ENCODE data around the gene CACTIN.

CACTIN gene

GRCh38 chr19:3608079-3608641 is 18.4 kb downstream of the CACTIN start:
- no peak for DNase-seq

- DNase-seq: peak; percentile 68
Observed at GRCh38 chr19:3607303-3608078, 19.1 kb downstream of the CACTIN start.

DNA sequence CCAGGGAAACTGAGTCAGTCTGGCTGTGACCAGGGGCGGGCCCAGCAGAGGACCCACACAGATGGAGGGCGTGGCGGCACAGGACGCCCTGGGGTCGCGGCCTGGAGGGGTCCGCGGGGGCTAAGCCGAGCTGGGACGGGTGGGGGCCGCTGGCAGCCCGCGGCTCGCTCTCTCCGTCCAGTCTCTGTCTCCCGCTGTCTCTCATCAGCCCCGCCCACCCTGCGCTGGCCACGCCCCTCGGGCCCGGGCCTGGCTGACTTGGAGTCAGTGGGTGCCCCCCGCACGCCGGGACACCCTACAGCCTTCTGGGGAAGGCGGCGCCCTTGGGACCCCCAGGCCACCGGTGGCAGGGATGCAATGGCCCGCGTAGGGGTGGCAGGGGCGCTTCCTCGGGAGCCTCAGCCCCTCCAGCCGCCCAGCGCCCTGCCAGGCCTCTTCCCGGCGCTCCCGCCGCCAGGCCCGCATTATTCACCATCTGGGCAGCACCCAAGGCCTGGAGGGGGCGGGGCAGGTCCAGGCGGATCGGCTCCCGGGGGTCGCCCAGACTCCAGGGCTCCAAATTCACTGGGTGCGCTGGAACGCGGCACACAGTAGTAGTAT is 19.8 kb downstream of the CACTIN start, which contains the start of gene TBXA2R:
Gene TBXA2R (minus strand): TSS at position 186 of the 600 bp plus-strand sequence. CDS start 6,241 bp downstream, outside the sequence.
- DNase-seq: peak; percentile 79

- peak; percentile 41 for DNase-seq
Observed at GRCh38 chr19:3606174-3606689, 20.4 kb downstream of the CACTIN start.

DNA sequence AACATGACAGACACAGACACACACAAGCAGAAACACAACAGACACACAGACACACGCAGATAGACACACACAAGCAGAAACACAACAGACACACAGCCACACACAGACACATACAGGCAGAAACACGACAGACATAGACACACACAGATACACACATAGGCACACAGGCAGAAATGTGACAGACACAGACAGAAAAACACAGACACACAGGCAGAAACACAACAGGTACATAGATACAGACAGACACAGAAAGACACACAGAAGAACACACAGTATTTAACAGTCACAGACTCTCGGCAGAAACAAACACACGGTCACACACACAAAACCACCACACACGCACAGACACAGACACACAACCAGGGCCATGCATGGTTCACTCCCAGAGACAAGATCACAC is 20.8 kb downstream of the CACTIN start:
- DNase-seq: no peak

DNA sequence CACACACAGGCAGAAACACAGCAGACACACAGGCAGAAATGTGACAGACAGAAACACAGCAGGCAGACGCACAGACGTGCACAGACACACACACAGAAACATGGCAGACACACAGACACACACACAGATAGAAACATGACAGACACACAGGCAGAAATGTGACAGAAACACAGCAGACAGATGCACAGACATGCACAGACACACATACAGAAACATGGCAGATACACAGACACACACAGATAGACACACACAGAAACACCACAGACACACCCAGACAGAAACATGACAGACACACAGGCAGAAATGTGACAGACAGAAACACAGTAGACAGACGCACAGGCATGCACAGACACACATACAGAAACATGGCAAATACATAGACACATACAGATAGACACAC is 21.2 kb downstream of the CACTIN start:
- no peak for DNase-seq

DNA sequence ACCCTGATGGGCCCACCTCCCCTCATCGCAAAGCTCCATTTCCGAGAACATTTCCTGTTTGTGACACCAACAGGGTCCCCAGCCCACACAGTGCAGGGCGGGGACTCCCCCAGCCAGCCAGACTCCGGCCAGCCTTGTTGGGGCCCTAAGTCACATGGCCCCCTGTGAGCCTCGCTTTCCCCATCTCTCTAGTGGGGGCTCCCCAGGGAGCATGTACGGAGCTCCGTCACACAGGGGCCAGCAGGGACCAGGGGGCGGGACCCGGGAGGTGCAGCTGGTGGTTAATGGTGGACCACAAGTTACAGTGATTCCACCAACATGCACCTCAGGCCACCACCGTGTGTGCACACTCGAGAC is 21.6 kb downstream of the CACTIN start:
- DNase-seq: peak; percentile 24

DNA sequence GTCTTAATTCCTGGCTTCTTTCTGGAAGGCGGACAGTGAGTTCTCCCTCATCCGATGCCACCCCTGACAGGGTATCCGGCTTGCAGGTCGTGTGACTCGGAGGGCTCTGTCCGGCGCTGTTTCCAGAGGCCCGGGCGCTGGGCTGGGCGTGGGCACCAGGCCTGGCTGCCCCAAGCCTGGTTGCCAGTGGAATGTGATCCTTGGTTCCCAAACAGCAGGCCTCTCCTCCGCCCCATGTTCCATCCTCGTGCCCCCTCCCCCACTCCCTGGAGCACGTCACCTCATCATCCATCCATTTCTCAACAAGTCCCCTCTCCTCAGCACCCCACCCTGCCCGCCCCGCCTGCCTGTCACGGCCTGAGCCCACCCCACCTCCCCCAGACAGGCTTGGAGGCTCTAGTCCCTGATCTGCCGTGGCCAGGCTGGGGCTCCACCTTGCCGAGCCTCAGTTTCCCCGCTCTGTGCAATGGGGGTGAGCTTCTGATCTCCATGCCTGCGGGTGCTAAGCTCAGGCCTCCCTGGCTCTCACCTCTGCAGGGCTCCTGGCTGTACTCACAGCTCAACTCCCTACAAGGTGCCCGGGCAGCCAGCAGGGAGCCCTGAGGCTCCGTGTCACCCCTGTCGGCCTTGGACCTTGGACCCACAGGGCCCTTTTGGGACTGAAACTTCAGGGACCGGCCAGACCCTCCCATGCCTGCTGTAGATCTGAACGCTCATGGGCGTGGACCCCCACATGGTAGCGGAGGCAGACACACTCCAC is 22.2 kb downstream of the CACTIN start:
- peak; percentile 18 for DNase-seq

DNA sequence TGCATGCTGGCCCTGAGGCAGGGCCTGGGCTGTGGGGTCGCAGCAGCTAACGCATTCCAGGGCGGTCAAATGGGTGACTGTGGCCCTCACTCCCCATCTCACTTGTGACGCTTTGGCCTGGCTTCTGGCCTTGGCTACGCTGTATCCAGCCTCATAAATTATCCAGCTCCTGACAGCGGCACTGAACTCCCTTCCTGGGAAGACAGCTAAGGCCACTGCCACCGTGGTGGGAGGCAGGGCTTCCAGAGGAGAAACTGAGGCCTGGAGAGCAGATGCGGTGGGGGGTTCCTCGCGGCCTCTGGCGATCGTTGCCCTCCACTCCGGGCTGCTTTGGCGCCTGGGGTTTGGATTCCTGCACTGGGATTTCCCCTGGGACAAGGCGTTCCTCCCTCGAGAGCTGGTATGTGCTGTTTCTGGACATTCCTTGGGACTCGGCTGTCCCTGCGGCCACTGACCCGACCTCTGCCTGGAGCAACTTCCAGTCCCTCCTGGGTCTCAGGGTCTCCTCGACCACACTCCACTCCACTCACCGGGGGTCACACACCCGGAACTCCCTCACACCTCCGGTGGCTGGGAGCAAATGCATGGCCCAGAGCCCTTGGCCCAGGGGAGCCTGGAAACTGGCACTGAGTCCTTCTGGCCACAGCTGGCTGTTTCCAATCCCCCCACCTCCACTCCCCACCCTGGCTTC is 23.3 kb downstream of the CACTIN start:
- DNase-seq: peak; percentile 23

DNA sequence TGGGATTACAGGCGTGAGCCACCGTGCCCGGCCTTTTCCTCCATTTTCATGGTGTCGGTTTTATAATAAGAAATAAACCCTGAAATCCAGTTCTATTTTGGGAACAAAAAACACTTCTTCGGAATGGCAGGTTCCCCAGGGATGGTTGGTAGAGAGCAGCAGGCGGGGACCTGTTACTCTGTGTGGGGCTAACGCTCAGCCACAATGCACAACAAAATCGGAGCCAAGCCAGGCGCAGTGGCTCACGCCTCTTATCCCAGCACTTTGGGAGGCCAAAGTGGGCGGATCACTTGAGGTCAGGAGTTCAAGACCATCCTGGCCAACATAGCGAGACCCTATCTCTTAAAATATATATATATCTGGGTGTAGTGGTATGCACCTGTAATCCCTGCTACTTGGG is 25.6 kb downstream of the CACTIN start:
- no peak for DNase-seq

DNA sequence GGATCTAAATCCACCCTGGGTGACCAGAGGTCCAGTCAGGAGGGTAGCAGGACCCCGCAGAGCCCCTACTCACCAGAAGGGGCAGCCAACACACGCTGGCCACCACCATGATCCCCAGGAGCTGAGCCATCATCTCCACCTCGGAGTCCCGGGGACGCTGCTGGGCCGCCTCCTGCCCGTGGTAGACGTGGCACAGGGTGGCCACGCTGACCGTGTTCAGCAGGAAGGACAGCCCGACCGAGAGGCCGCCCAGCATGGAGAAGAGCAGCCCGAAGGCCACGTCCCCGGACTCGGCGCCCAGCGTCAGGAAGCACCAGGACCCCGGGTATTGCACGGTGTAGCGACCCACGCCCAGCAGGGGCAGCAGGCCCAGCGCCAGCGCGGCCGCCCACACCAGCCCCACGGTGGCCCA is 26.8 kb downstream of the CACTIN start:
- DNase-seq: no peak

- DNase-seq: no peak
Observed at GRCh38 chr19:3595521-3596061, 31.0 kb downstream of the CACTIN start.

DNA sequence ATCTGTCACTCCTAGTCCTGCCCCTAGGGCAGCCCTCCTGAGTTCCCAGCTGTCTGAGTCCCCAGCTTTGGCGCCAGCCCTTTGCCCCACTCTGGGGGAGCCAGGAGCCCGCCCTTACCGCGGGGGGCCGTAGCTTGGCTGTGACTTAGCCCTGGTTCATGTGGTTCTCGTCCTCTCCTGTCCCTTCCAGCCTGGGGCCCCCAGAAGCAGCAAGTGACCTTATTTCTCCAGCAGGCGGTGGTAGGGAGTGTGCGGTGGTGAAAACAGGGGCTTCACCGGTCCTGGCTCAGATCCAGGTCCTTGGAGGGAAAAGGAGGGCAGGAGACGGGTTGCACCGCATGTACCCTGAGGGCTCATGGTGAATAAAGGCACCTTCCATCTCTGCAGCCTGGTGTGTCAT is 33.4 kb downstream of the CACTIN start:
- DNase-seq: no peak

- no peak for DNase-seq
Observed at GRCh38 chr19:3591876-3592613, 34.5 kb downstream of the CACTIN start.

DNA sequence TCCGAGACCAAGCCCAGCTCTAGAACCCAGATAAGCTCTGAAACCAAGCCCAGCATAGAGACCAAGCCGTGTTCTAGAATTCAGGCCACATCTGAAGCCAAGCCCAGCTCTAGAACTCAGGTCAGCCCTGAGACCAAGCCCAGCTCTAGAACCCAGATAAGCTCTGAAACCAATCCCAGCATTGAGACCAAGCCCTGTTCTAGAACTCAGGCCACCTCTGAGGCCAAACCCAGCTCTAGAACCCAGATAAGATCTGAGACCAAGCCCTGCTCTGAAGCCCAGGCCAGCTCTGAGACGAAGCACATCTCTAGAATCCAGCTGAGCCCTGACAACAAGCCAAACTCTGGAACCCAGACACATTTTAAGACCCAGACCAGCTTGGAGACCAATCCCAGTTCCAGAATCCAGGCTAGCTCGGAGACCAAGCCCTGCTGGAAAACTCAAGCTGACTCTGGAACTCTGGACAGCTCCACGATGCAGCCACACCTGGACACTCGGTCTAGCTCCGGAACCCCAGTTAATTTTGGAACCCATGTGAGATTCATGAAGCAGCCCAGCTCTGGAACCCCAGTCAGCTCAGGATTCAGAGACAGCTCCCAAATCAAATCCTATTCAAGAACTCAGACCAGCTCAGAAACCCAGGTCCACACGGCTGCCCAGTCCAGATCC is 35.5 kb downstream of the CACTIN start:
- no peak for DNase-seq

DNA sequence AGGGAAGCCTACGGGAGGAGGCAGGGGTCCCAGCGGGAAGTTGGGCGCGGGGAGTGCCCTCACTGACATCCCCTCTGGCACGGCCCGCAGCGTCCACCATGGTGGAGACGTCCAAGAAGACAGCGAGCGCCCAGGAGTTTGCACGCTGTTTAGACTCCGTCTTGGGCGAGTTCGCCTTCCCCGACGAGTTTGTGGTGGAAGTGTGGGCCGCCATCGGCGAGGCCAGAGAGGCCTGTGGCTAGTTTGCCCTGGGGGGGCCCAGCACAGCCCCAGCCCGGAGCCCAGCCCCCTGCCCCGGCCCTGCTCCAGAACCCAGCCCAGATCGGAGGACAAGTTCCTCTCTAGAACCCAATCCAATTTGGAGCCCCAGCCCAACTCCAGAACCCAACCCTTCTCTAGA is 36.6 kb downstream of the CACTIN start:
- no peak for DNase-seq

GRCh38 chr19:3589439-3589838 is 37.2 kb downstream of the CACTIN start:
- DNase-seq: no peak

- no peak for DNase-seq
Observed at GRCh38 chr19:3586707-3587346, 39.8 kb downstream of the CACTIN start.

- no peak for DNase-seq
Observed at GRCh38 chr19:3586127-3586626, 40.4 kb downstream of the CACTIN start.
